Fibroblast of pulmonary artery (primary cell): ENCODE results near the gene MBD4.

Source experiments
- DNase-seq: peaks from one replicate; pipeline ENCODE4 v3.0.0-alpha.2; 2010; ENCODE audit warnings: low read depth
- H3K4me3 ChIP-seq: replicated peaks from 2 replicates; pipeline ENCODE4 v1.5.1; 2011; ENCODE audit warnings: low read depth, mild to moderate bottlenecking, control low read depth, low read length, moderate library complexity
- CTCF ChIP-seq: IDR thresholded peaks from 2 replicates; pipeline ENCODE4 v1.5.1; 2011; ENCODE audit warnings: mild to moderate bottlenecking, control low read depth, low read length, inconsistent platforms; ENCODE audit errors: missing control alignments

MBD4 gene

GRCh38 chr3:129473067-129473768 is 33.5 kb upstream of the MBD4 start:
- DNase-seq = no peak
- TF ChIP-seq CTCF = no peak
- H3K4me3 ChIP-seq = no peak overlapping the region

- no peak overlapping the region for H3K4me3 ChIP-seq
- no peak for TF ChIP-seq CTCF
- DNase-seq = no peak
These were observed 31.1 kb upstream of the MBD4 start for GRCh38 chr3:129470861-129471260.

- no peak for TF ChIP-seq CTCF
- no peak overlapping the region for H3K4me3 ChIP-seq
- no peak for DNase-seq
These were observed 29.3 kb upstream of the MBD4 start for GRCh38 chr3:129469026-129469425.

- TF ChIP-seq CTCF = no peak
- H3K4me3 ChIP-seq = no peak overlapping the region
- DNase-seq = no peak
These were observed 28.2 kb upstream of the MBD4 start for GRCh38 chr3:129467932-129468331.

- DNase-seq = no peak
- H3K4me3 ChIP-seq = no peak overlapping the region
- no peak for TF ChIP-seq CTCF
These were observed 24.0 kb upstream of the MBD4 start for GRCh38 chr3:129463716-129464115.

GRCh38 chr3:129463094-129463493 is 23.3 kb upstream of the MBD4 start:
- DNase-seq = no peak
- H3K4me3 ChIP-seq = no peak overlapping the region
- no peak for TF ChIP-seq CTCF

- no peak overlapping the region for H3K4me3 ChIP-seq
- DNase-seq = no peak
- TF ChIP-seq CTCF = no peak
These were observed 22.7 kb upstream of the MBD4 start for GRCh38 chr3:129462361-129462968.
